Measurements from ENCODE around the gene NLRP6. TPM values are rescaled to one million over a fixed set of nuclear protein-coding genes. Genes with fewer than 3 reads are reported as not detected.
A peak's percentile ranks its signal among the peaks of the same experiment; 100 is the strongest.
"Not testable (repeated sequence)": the region's sequence is repeated elsewhere in the genome, so short reads cannot be mapped to it uniquely, and the experiment has no call there.

Gene NLRP6
- total RNA-seq, 1 donor from 2014 or later = 0.36 TPM

- no peak for DNase-seq (ENCODE audit: low spot score)
- intact Hi-C loops (cut with DNase I) = loop anchor here (5.0 kb wide), 1 partner anchor 62 kb away; no protein-coding TSS in a partner anchor
- no peak for ATAC-seq
Measured at GRCh38 chr11:299951-300735, 21.9 kb downstream of the NLRP6 start.

- ATAC-seq (no peak), DNase-seq (ENCODE audit: low spot score) (no peak)
- intact Hi-C loops (cut with DNase I) = no loop called here
Measured at GRCh38 chr11:303363-303762, 25.2 kb downstream of the NLRP6 start.

- no peak for ATAC-seq
- intact Hi-C loops (cut with DNase I) = no loop called here
- DNase-seq (ENCODE audit: low spot score) = no peak
Measured at GRCh38 chr11:304061-304506, 25.9 kb downstream of the NLRP6 start.

GRCh38 chr11:304915-305843, 27.0 kb downstream of the NLRP6 start:
- intact Hi-C loops (cut with DNase I) = no loop called here
- ATAC-seq (peak; percentile 45), DNase-seq (ENCODE audit: low spot score) (peak; percentile 85)

- DNase-seq (ENCODE audit: low spot score) (no peak), ATAC-seq (no peak)
- intact Hi-C loops (cut with DNase I) = no loop called here
Measured at GRCh38 chr11:305844-306211, 27.6 kb downstream of the NLRP6 start.

GRCh38 chr11:306645-307371, 28.6 kb downstream of the NLRP6 start:
- DNase-seq (ENCODE audit: low spot score) = no peak
- no peak for ATAC-seq
- intact Hi-C loops (cut with DNase I) = no loop called here

- DNase-seq (ENCODE audit: low spot score) (peak; percentile 87), ATAC-seq (peak; percentile 80)
- intact Hi-C loops (cut with DNase I) = not testable (repeated sequence)
Measured at GRCh38 chr11:307766-308708, 29.8 kb downstream of the NLRP6 start, which contains the start of gene IFITM2. Gene IFITM2 (plus strand): TSS chr11:307816. CDS start chr11:308193, 377 bp downstream.

GRCh38 chr11:308740-309665, 30.8 kb downstream of the NLRP6 start:
- DNase-seq (ENCODE audit: low spot score); intact Hi-C loops (cut with DNase I): not testable (repeated sequence)
- ATAC-seq = peak; percentile 1

- ATAC-seq; DNase-seq (ENCODE audit: low spot score); intact Hi-C loops (cut with DNase I): not testable (repeated sequence)
Measured at GRCh38 chr11:309979-310572, 31.9 kb downstream of the NLRP6 start.

- intact Hi-C loops (cut with DNase I); DNase-seq (ENCODE audit: low spot score): not testable (repeated sequence)
- ATAC-seq = peak; percentile 4
Measured at GRCh38 chr11:311013-311748, 33.0 kb downstream of the NLRP6 start.

- DNase-seq (ENCODE audit: low spot score) (no peak), ATAC-seq (no peak)
- intact Hi-C loops (cut with DNase I) = no loop called here
Measured at GRCh38 chr11:312092-312816, 34.0 kb downstream of the NLRP6 start.

GRCh38 chr11:313304-313786, 35.1 kb downstream of the NLRP6 start:
- ATAC-seq = no peak
- intact Hi-C loops (cut with DNase I) = no loop called here

GRCh38 chr11:313787-314553, 35.8 kb downstream of the NLRP6 start, which contains the start of gene IFITM1:
Gene IFITM1 (plus strand): TSS chr11:314040. CDS start chr11:314171, 131 bp downstream.
- DNase-seq (ENCODE audit: low spot score) (no peak), ATAC-seq (peak; percentile 66)
- intact Hi-C loops (cut with DNase I) = no loop called here

More at GRCh38 chr11:313304-313786, 35.1 kb downstream of the NLRP6 start:
- DNase-seq (ENCODE audit: low spot score) = no peak

GRCh38 chr11:314554-314875, 36.3 kb downstream of the NLRP6 start:
- not testable (repeated sequence) for ATAC-seq

More at GRCh38 chr11:314554-314875, 36.3 kb downstream of the NLRP6 start:
- intact Hi-C loops (cut with DNase I); DNase-seq (ENCODE audit: low spot score): not testable (repeated sequence)
